CD14-positive monocyte (primary cell): ENCODE measurements around the gene COL15A1. TPM values are rescaled to one million over a fixed set of nuclear protein-coding genes. Genes with fewer than 3 reads are reported as not detected.

Experiments
- DNase-seq, 3 donors: peaks; one replicate each; pipeline ENCODE4 v3.0.0-alpha.2; 2011 to 2022
- H2AFZ ChIP-seq: 2 replicates; pipeline ENCODE4 v1.6.0; 2012; ENCODE audit warnings: mild to moderate bottlenecking, low read depth, low read length, inconsistent platforms; ENCODE audit not compliant: insufficient read depth, poor library complexity, severe bottlenecking
- H3K27ac ChIP-seq, 2 donors: 1 replicate in 1 of 2; 2 replicates in 1 of 2; pipeline ENCODE4 v1.5.1; 2012 to 2013; ENCODE audit warnings: low read length in 2 of 2, control low read depth in 1 of 2, inconsistent platforms in 1 of 2, low read depth in 1 of 2, mild to moderate bottlenecking in 1 of 2
- H3K27me3 ChIP-seq, 2 donors: one replicate each; pipeline versions ENCODE4 v1.6.0 to v1.6.1; 2011 to 2013; ENCODE audit warnings: low read length in 2 of 2; ENCODE audit not compliant: control insufficient read depth in 2 of 2, insufficient read depth in 2 of 2
- H3K36me3 ChIP-seq, 2 donors: replicated peaks in 1 of 2; 1 replicate in 1 of 2; 2 replicates in 1 of 2; pipeline versions ENCODE4 v1.5.1 to v1.6.1; 2012 to 2013; ENCODE audit warnings: low read length in 2 of 2, control low read depth in 1 of 2, inconsistent platforms in 1 of 2, mild to moderate bottlenecking in 1 of 2; ENCODE audit not compliant: insufficient read depth in 2 of 2, control insufficient read depth in 1 of 2
- H3K4me1 ChIP-seq, 2 donors: 1 replicate in 1 of 2; 2 replicates in 1 of 2; pipeline versions ENCODE4 v1.5.1 to v1.6.1; 2012 to 2013; ENCODE audit warnings: low read length in 2 of 2, control low read depth in 1 of 2, inconsistent platforms in 1 of 2, mild to moderate bottlenecking in 1 of 2, moderate library complexity in 1 of 2; ENCODE audit not compliant: insufficient read depth in 2 of 2, control insufficient read depth in 1 of 2
- H3K4me2 ChIP-seq: replicated peaks from 2 replicates; pipeline ENCODE3; 2012; ENCODE audit warnings: low read length, moderate library complexity, mild to moderate bottlenecking; ENCODE audit not compliant: poor library complexity, severe bottlenecking; ENCODE audit errors: extremely low read depth
- H3K4me3 ChIP-seq, 3 experiments: fragments of 200-600 bp in 1 of 3; sonication (generic) in 1 of 3; replicated peaks in 1 of 3; 1 replicate in 2 of 3; 2 replicates in 1 of 3; pipeline ENCODE4 v1.5.1; 2011 to 2013; ENCODE audit warnings: low read length in 3 of 3, mild to moderate bottlenecking in 3 of 3, control low read depth in 2 of 3, low read depth in 2 of 3, inconsistent platforms in 1 of 3, moderate library complexity in 1 of 3
- H3K79me2 ChIP-seq: 2 replicates; pipeline ENCODE4 v1.6.0; 2012; ENCODE audit warnings: mild to moderate bottlenecking, control low read depth, inconsistent platforms, low read length, moderate library complexity; ENCODE audit not compliant: insufficient read depth
- H3K9ac ChIP-seq: 2 replicates; pipeline ENCODE4 v1.6.0; 2017; ENCODE audit warnings: low read length, mild to moderate bottlenecking; ENCODE audit not compliant: insufficient read depth, poor library complexity, severe bottlenecking
- H3K9me3 ChIP-seq, 2 donors: replicated peaks in 1 of 2; 1 replicate in 1 of 2; 2 replicates in 1 of 2; pipeline versions ENCODE4 v1.5.1 to v1.6.1; 2012 to 2013; ENCODE audit warnings: low read length in 2 of 2, control low read depth in 1 of 2; ENCODE audit not compliant: control insufficient read depth in 1 of 2, insufficient read depth in 1 of 2
- H4K20me1 ChIP-seq: 2 replicates; pipeline ENCODE4 v1.6.0; 2012; ENCODE audit warnings: mild to moderate bottlenecking, low read length, control low read depth, moderate library complexity; ENCODE audit not compliant: insufficient read depth
- H3K27ac Mint-ChIP-seq, 7 donors: one replicate each; pipeline ENCODE4 v1.8.0; 2020; ENCODE audit warnings: mild to moderate bottlenecking in 7 of 7, mixed read lengths in 7 of 7, moderate library complexity in 6 of 7, inconsistent platforms in 2 of 7
- H3K27me3 Mint-ChIP-seq, 3 donors: one replicate each; pipeline ENCODE4 v1.8.0; 2021 to 2022; ENCODE audit warnings: low read depth in 3 of 3, mild to moderate bottlenecking in 3 of 3, mixed read lengths in 3 of 3, moderate library complexity in 3 of 3, inconsistent platforms in 1 of 3
- H3K36me3 Mint-ChIP-seq, 2 donors: one replicate each; pipeline ENCODE4 v1.8.0; 2020; ENCODE audit warnings: mixed read lengths in 2 of 2, inconsistent platforms in 1 of 2, mild to moderate bottlenecking in 1 of 2
- H3K4me1 Mint-ChIP-seq: one replicate; pipeline ENCODE4 v1.8.0; 2020; ENCODE audit warnings: mild to moderate bottlenecking, mixed read lengths
- H3K4me3 Mint-ChIP-seq, 2 donors: one replicate each; pipeline ENCODE4 v1.8.0; 2020; ENCODE audit warnings: mild to moderate bottlenecking in 2 of 2, mixed read lengths in 2 of 2, moderate library complexity in 1 of 2
- H3K9me3 Mint-ChIP-seq, 7 donors: one replicate each; pipeline ENCODE4 v1.8.0; 2020 to 2022; ENCODE audit warnings: mixed read lengths in 7 of 7, mild to moderate bottlenecking in 6 of 7, moderate library complexity in 6 of 7, inconsistent platforms in 2 of 7
- WGBS: methylation state at CpG from one replicate; pipeline ENCODE4 v1.1.5; 2013; ENCODE audit warnings: missing lambda C conversion rate; ENCODE audit not compliant: insufficient coverage; 5-methylcytosine and 5-hydroxymethylcytosine counted together
- intact Hi-C, 2 donors: fragments of 100-400 bp; cut with micrococcal nuclease; formaldehyde crosslinking; loops; one replicate each; pipeline versions ENCODE4 v1.15.0 to v1.15.1; 2023
- polyA plus RNA-seq, 3 donors: library from polyadenylated mRNA; depleted of rRNA in 1 of 3; unstranded in 2 of 3; stranded (reverse) in 1 of 3; fragments of 300-500 nt in 2 of 3; fragments of >200 nt in 1 of 3; fragmentation: Illumina TruSeq in 2 of 3; gene quantifications; 1 replicate in 2 of 3; 2 replicates in 1 of 3; pipeline ENCODE4 v1.2.3, GENCODE V29; 2012 to 2021
- TF ChIP-seq, protein P1 (sequence below): fragments of 200-600 bp; IDR thresholded peaks from one replicate; pipeline ENCODE4 v1.8.0; 2022; ENCODE audit warnings: antibody characterized with exemption, mild to moderate bottlenecking

The COL15A1 gene
- polyA plus RNA-seq, 3 donors: 0.03 to 0.14 (median 0.11) TPM

DNA sequence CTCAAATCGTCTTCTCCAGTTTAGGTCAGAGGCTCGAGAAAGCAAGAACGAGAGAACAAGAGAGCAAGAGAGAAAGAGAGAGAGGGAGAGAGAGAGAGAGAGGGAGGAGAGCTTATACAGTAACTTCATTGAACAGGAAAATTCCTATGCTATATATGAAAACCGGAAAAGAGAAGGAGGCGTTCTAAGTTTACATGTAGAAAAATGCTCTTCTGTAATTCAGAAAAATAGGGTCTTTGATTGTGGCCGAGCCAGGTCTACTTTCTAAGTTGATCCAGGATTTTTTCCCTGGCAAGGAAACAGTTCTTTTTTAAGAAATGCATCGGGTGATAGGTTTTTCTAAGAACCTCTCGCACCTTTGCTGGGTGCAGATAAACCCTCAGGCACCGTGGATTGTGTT, 29.5 kb downstream of the COL15A1 start:
- Histone ChIP-seq H4K20me1 (no peaks in the 10 kb centered on the region), H3K27me3 (peaks cover 5 to 16% of the 10 kb centered on the region in 2 donors), H3K4me3 (no peak overlapping the region), H3K27ac (no peak overlapping the region), H3K9ac (no peak overlapping the region), H2AFZ (peak overlapping the region; percentile 16), H3K36me3 (no peaks in the 10 kb centered on the region), H3K4me1 (peaks cover 4 to 6% of the 10 kb centered on the region in 2 donors), H3K4me2 (no peak overlapping the region), H3K9me3 (no peaks in the 10 kb centered on the region), H3K79me2 (no peaks in the 10 kb centered on the region)
- Mint-ChIP-seq H3K4me1 (peaks cover 6% of the 10 kb centered on the region), H3K36me3 (no peaks in the 10 kb centered on the region), H3K27ac (no peak overlapping the region), H3K27me3 (peaks cover 16 to 36% (median 25%) of the 10 kb centered on the region in 3 donors), H3K4me3 (no peak overlapping the region), H3K9me3 (peaks cover 0 to 3% (median 0%) of the 10 kb centered on the region in 7 donors)
- TF ChIP-seq, protein P1, sequence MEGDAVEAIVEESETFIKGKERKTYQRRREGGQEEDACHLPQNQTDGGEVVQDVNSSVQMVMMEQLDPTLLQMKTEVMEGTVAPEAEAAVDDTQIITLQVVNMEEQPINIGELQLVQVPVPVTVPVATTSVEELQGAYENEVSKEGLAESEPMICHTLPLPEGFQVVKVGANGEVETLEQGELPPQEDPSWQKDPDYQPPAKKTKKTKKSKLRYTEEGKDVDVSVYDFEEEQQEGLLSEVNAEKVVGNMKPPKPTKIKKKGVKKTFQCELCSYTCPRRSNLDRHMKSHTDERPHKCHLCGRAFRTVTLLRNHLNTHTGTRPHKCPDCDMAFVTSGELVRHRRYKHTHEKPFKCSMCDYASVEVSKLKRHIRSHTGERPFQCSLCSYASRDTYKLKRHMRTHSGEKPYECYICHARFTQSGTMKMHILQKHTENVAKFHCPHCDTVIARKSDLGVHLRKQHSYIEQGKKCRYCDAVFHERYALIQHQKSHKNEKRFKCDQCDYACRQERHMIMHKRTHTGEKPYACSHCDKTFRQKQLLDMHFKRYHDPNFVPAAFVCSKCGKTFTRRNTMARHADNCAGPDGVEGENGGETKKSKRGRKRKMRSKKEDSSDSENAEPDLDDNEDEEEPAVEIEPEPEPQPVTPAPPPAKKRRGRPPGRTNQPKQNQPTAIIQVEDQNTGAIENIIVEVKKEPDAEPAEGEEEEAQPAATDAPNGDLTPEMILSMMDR: no peak
- no peak for DNase-seq
- 87% methylated on average over 7 of the region's 9 CpGs for WGBS
- intact Hi-C loops: loop anchor here (5.0 to 10.0 kb wide), 2 partner anchors 118 to 169 kb away; no protein-coding TSS in a partner anchor

DNA sequence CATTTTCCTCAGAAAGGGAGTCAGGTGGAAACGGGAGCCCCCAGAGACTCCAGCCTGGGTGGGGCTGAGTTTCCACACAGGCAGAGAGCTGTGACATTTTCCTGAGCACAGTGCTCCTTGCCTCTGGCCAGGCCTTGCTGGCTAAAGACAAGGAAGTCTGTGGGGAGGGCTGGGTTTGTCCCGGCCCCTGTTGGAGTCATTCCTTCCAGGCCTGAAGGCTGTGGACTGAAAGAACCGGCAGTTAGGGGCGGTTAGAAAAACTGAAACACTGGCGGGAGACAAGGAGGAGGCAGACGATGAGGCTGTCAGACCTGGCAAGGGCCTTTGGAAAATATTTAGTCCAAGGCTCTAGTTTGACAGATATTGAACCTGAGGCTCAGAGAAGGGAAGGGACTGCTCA, 29.9 kb downstream of the COL15A1 start:
- Mint-ChIP-seq H3K27me3 (peaks cover 17 to 39% (median 29%) of the 10 kb centered on the region in 3 donors), H3K4me1 (peaks cover 9% of the 10 kb centered on the region), H3K4me3 (no peak overlapping the region), H3K36me3 (no peaks in the 10 kb centered on the region), H3K27ac (no peak overlapping the region), H3K9me3 (peaks cover 0 to 1% (median 0%) of the 10 kb centered on the region in 7 donors)
- no peak overlapping the region for H3K4me2 ChIP-seq
- intact Hi-C loops: loop anchor here (5.0 to 10.0 kb wide), 2 partner anchors 119 to 169 kb away; no protein-coding TSS in a partner anchor
- no peak overlapping the region for H3K27ac ChIP-seq
- H3K4me3 ChIP-seq: no peak overlapping the region
- no peaks in the 10 kb centered on the region for H3K36me3 ChIP-seq
- 91% methylated on average over 5 of the region's 6 CpGs for WGBS
- no peak for DNase-seq
- peaks cover 5 to 16% of the 10 kb centered on the region in 2 donors for H3K27me3 ChIP-seq
- no peaks in the 10 kb centered on the region for H4K20me1 ChIP-seq
- no peak overlapping the region for H3K9ac ChIP-seq
- TF ChIP-seq, protein P1: no peak
- no peak overlapping the region for H2AFZ ChIP-seq
- peaks cover 4 to 6% of the 10 kb centered on the region in 2 donors for H3K4me1 ChIP-seq
- no peaks in the 10 kb centered on the region for H3K79me2 ChIP-seq
- H3K9me3 ChIP-seq: no peaks in the 10 kb centered on the region
